NB4 (cell line): ENCODE measurements around the gene LANCL2.
A peak's percentile ranks its signal among the peaks of the same experiment; 100 is the strongest.

Experiments used
- DNase-seq: peaks from one replicate; pipeline ENCODE4 v3.0.0; 2010; ENCODE audit warnings: low read depth
- H3K4me3 ChIP-seq: one replicate; pipeline ENCODE4 v1.5.1; 2011; ENCODE audit warnings: mild to moderate bottlenecking, low read depth, low read length, moderate library complexity
- CTCF ChIP-seq: IDR thresholded peaks from one replicate; pipeline ENCODE4 v1.5.1; 2012; ENCODE audit warnings: low read depth, low read length
- MAX ChIP-seq: IDR thresholded peaks from 2 replicates; pipeline ENCODE4 v1.6.1; 2011; ENCODE audit warnings: low read depth, low read length
- MYC ChIP-seq: IDR thresholded peaks from 2 replicates; pipeline ENCODE4 v1.6.1; 2011; ENCODE audit warnings: low read depth, low read length
- POLR2A ChIP-seq: IDR thresholded peaks from 2 replicates; pipeline ENCODE4 v1.6.1; 2011; ENCODE audit warnings: mild to moderate bottlenecking; ENCODE audit not compliant: insufficient read length; ENCODE audit errors: extremely low read depth

The LANCL2 gene

DNA sequence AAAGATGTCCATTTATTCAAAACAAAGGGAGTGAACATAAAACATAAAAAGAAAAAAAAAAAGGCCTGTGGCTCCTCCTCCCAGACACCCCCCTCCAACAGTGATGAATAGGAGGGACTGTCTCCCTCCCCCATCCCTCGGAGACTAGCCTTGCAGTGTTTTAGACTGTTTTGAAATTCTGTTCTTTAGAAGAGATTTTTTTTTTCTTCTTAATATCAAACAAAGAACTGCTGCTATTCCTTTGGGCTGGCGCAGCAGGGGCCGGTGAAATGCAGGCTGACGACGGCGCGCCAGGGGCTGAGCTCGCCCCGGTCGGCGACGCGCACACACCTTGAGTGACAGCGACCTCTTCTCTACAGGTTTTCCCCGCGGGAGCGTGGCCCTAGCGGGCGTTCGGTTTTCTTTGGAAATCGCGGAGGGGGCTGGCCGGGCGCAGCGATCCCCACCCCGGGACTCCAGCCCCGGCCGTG lies at the start of gene LANCL2:
TSS of gene LANCL2 (plus strand) at position 133 of the 470 bp plus-strand sequence. CDS start 689 bp downstream, outside the sequence.
- DNase-seq: no peak
- no peak for TF ChIP-seq CTCF
- no peak for TF ChIP-seq POLR2A
- no peak for TF ChIP-seq MAX
- TF ChIP-seq MYC: no peak
- peak within 1 kb of the TSS; percentile 98 for H3K4me3 ChIP-seq

DNA sequence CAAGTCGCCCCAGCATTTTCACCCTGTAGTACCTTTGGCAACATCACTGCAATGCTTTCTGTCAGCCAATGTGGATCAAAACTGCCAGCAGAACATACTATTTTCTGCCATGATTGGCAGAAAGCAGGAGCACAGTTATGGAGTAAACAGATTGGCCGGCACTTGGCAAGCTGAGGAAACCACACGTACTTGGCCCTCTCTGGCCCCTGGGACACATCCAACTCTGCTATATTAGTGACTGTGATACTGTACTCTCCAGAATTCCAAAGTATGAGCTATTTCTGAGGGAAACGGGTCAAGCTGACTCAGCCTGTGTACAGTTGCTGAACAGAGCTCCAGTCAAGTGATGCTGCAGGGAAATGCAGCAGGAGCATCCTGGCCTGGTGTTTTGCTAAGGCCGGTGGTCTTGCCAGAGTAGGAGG lies 39.8 kb upstream of the LANCL2 start:
- no peak for TF ChIP-seq POLR2A
- TF ChIP-seq CTCF: no peak
- TF ChIP-seq MYC: no peak
- TF ChIP-seq MAX: no peak
- no peak for DNase-seq
- H3K4me3 ChIP-seq: no peak overlapping the region

GRCh38 chr7:55326081-55326835 lies 38.9 kb upstream of the LANCL2 start:
- H3K4me3 ChIP-seq: no peak overlapping the region
- DNase-seq: no peak
- no peak for TF ChIP-seq CTCF

DNA sequence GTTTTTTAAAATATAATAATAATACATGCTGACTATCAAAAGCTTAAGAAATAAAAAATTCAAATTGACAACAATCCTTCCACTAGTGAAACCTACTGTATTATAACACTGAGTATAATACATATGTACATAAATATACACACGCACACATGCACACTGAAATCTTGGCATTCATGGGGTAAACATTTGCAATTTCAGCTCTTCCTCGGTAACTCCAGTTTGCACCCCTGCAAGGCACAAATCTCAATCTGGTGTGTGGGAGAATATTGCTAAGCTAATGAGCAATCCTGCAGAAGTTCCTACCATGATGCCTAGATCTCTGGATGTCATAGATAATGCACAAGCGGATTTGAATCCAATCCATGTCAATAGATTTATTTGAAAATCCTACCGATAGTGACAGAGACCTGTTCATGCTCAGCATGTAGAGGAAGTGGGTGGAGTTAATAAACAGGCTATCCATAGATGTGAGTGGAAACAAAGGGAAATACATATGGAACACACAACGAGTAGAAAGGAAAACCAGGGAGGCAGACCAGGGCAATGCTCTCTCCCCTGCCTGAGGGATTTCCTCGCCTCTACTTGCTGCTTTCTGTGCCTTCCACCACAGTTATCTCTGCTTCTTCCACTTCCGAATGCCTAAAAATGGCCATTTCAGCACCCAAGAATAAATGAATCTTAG lies 38.1 kb upstream of the LANCL2 start:
- no peak for TF ChIP-seq MYC
- TF ChIP-seq CTCF: no peak
- no peak for TF ChIP-seq POLR2A
- no peak for TF ChIP-seq MAX

DNA sequence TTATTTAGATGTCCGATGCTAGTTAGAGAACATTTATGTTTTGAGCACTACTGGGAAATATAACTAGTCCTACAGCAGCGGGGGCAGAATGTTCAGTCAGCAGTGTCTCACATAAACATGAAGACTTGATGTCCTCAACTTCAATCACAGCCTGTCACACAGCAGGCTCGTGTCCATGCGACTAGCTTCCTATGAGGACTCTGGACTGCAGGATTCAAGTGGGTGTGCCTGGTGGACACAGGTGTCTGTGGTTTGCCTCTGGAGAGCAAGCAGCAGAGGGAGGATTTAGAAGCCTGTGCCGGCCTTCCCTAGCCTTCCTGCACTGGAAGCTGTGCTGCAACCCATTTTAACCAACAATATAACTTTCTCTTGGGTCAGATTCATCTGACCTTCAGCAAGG lies 30.0 kb upstream of the LANCL2 start:
- DNase-seq: no peak
- no peak overlapping the region for H3K4me3 ChIP-seq
- TF ChIP-seq CTCF (no peak), MAX (no peak), POLR2A (no peak), MYC (no peak)

More for the DNA sequence above, 38.1 kb upstream of the LANCL2 start:
- no peak overlapping the region for H3K4me3 ChIP-seq
- DNase-seq: no peak
